GM19023 (cell line): ENCODE measurements around the gene LHPP.

ENCODE experiments used
- ATAC-seq: cut with Tn5 transposase; IDR thresholded peaks from one replicate; pipeline ENCODE4 v1.9.1; 2021; ENCODE audit warnings: mild to moderate bottlenecking, moderate library complexity; ENCODE audit not compliant: unreplicated experiment

LHPP gene

DNA sequence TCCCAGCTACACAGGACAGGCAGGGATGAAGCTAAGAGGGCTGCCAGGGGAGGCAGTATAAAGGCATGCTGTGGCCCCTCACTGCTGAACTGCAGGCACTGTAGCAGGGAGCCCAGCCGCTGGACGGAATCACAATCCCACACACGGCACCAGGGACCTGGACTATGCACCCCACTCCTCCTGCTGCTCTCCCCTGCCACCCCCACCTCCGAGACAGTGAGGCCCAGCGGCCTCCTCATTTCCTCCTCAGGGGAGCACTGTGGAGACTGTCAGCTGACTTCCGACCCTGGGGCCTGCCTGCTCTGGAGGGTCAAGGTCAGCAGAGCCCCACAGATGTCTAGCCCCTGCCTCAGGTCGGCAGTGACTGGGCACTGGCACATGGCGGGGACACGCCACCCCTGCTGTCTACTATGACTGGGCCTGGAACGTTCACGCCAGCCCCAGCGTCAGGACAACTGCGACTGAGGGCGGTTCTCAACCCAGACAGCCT lies 189.8 kb downstream of the LHPP start:
- ATAC-seq, result no peak

DNA sequence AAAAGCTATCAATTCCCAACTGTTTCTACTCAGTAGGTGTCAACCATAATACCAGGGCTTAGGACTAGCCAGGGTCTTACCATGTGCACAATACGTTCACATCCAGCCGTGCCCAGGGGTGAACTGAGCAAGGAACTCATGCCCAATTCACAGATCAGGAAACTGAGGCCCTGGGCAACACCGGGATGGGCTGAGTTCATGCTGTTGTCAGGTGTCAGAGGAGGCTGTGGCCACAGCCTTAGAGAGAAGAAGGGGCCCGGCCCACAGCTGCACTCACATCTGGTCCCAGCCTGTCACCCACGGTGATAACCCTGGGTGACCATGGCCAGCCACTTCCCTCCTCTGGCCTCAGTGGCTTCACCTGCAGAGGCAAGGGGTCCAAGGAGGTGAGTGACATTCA lies 190.6 kb downstream of the LHPP start:
- no peak for ATAC-seq

DNA sequence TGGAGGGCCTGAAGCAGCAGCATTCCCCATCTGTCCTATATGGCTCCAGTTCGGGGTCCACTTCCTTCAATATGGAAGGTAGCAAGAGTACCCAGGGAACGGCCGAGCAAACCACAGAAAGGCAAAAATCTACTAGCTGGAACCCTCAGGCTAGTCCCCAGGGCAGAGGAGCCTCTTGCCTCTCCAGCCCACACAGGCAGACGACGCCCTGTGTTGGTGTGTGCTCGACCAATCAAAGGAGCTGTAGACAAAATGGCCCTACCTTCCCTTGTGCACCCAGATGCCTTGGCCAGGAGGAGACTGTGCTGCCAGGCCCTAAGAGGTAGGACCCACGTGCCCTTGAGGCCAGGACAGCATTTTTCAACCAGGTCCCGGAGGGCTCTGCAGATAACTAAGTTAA lies 191.1 kb downstream of the LHPP start:
- ATAC-seq, result no peak

DNA sequence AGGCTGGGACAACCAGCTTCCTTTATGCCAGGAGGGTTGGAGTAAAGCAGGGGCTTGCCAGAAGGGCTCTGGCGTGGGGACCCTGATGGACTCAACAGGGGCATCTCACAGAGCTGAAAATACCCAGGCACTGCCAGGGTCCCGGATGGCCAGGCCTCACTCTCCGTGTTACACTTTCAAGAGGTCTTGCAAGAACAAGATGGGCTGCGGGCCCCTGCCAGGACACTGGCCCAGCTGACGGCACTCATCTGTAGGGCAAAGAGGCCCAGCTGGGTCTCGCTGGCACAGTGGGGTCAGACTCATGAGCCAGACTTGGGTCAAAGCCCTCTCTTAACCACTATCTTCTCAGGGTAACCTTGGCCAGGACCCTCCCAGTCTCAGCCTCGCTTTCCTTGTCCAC lies 191.7 kb downstream of the LHPP start:
- ATAC-seq, result no peak

DNA sequence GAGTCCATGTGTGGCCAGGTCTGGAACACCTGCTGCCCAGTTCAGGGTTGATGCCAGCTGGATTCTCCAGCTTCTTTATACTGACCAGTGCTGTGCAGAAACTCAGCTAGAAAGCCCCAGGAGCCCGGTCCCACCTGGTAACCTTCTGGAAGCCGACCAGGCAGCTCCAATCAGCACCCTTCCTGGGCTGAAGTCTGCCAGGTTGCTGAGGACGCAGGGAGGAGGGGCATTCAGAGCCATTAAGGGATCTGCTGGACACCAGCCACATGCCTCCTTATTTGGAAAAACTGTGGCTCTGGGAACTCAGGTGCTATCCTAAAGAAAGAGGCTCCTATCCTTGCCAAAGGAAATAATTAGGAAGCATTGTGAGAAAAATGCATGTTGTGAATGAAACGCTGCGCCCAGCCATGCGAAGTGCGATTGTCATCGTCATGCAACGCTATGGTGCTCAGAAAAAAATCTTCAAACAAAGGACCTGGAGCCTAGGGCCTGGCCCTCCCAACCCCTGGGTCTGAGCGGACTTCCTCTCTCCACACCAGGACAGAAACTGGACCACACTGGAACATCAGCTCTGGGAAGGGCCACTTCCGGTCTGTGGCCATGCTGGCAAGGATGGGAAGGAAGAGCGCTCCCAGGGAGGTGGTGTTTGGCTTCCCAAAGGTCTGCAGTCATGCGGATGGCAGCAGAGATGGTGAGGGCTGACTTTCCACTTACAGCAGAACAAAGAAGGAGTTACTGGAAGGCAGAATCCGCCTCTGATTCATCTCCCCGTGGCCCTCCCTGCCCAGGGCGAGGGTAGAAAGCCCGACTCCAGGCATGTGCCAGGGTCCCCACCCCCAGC lies 192.4 kb downstream of the LHPP start:
- no peak for ATAC-seq

DNA sequence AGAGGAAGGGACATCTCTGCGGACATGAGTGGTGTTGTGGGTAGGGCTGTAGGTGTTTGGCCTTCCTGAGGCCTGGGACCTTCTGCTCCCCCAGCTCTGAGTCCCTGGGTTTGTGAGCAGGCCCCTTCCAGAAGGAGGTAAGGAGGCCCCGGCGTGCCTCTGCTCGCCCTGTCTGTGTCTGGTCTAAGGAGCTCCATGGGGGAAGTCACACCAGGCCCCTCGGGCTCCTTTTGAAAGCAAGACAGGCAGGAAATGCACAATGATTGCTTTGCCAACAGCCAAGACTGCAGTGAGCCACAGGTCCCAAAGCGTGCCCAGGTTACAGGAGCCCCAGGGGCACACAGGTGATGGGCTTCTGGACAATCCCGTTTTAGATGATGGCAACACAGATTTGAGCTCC lies 193.1 kb downstream of the LHPP start:
- no peak for ATAC-seq

DNA sequence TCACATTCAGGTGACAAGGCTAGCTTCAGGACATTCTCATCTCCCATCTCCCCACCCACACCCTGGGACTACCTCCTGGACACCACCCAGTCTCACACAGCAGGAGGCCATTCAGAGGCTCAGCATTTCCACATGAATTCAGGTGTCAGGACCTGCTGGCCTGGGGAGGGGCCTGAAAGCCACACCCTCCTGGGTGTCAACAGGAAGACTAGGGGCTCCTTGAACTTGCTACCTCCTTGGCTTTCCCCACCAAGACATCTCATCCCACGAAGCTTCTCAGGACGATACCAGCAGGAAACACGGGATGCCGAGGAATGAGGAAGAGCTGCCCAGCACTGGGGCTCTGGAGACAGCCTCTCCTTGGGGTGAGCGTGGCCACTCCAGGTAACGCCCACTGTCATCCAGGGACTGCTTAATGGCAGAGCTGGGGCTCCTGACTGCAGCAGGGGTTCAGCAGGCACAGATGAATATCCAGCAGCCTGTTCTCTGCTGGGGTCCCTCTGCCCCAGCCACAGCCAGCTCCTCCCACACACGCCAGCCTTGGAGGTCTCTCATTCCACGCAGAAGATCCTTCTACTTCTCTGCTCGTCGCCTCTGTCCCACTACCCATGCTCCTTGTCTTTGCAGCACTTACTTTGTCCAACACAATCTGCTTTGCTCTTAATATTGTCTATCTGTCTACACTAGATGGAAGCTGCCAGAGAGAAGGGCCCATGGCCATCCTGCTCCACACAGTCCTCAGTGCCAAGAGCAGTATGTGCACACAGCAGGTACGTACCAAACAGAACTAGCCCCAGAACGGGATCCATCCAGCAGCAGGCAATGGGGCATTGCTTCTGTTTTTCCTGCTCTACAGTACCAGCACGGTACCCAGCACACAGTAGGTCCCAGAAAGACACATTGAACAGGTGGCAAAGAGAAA lies 193.8 kb downstream of the LHPP start:
- no peak for ATAC-seq

DNA sequence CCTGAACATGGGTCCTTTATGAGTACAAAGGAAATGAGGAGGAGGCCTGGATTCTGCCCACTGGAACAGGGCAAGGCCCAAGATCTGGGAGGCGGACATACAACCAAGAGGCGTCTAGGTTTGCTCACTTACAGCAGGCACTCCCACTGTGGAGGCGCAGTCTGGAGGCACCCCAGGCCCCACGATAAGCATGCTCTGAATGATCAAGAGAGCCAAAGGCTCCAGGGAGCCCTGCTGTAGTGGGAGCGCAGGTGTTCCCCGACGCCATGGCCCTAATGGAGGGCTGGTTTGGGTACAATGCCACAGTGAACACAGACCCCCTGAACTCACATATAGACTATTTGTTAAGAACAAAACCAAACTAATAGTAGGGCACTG lies 194.5 kb downstream of the LHPP start:
- ATAC-seq, result no peak

DNA sequence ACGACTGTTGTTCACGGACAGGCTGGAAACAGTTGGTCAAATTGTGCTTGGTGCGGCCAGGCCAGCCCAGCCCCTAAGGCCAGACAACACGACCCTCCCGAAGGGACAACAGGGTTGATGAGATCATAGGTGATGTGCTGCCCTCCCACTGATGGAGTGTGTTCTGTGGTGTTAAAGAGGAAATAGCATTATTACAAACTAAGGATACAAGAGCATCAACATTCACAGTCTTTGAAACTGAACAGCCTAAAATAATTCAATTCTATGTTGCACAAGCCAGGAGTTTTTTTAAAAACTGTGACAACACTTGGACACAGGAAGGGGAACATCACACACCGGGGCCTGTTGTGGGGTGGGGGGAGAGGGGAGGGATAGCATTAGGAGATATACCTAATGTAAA lies 194.9 kb downstream of the LHPP start:
- ATAC-seq, result no peak

DNA sequence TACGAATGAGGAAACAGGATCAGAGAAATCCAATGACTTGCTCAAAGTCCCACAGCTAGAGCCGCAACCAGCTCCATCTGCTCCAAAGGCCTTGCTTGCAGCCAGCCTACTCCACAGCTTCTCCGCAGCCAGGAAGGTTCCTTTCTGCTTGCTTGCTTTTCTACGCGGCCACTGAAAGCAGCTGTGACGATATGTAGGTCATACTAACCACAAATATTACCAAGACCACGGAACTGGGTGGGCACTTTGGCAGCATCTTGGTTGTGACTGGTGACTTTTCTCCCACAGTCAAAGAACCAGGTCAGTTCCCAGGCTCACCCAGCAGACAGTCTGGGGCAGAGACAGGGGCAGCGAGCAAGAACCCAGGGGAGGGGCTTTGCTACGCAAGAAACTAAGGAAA lies 196.2 kb downstream of the LHPP start:
- ATAC-seq, result no peak

DNA sequence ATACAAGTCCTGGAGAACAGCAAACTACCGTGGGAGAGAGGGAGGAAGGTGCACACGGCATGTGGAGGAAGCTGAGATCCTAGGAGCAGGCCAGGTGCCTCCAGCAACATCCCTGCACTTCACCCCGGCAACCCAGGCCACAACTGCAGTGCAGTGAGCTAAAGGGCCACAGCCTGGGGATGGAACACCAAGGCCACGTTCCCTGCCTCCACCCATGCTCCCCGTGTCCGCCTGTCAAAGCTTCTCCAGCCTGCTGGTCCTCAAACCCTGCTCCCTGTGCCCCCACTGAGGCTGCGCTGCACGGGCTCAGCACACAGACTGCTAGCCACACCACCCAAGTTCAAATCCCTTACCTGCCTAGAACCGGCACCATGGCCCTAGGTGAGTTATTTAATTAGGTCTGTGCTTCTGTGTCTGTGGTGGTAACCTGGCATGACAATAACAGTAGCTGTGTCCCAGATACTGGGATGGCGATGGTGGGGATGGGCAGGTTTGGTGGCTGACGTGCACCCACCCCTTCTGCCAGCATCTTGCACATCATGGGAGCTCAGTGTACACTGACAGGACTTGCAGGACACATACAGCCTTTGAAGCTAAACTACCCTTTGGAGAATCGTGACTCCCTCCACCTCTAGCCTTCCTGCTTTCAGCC lies 197.1 kb downstream of the LHPP start:
- no peak for ATAC-seq

DNA sequence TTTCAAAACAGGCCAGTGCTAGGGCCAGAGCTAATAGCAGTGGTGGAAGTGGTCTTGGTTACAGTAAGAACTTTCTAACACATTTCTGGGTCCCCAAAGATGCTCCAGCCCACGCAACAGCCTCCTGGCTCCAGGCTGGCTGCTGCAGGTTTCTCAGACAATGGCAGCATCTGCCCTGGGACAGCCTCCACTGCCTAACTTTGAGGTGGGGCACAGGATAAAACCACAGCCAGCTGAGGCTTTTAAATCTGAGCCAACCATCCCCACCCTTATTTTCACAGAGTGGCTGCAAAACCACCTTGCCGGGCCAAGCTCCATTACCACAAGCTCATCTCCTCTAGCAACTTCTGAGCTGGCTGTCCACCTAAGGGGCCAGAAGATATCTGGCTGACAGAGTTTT lies 197.8 kb downstream of the LHPP start:
- no peak for ATAC-seq

DNA sequence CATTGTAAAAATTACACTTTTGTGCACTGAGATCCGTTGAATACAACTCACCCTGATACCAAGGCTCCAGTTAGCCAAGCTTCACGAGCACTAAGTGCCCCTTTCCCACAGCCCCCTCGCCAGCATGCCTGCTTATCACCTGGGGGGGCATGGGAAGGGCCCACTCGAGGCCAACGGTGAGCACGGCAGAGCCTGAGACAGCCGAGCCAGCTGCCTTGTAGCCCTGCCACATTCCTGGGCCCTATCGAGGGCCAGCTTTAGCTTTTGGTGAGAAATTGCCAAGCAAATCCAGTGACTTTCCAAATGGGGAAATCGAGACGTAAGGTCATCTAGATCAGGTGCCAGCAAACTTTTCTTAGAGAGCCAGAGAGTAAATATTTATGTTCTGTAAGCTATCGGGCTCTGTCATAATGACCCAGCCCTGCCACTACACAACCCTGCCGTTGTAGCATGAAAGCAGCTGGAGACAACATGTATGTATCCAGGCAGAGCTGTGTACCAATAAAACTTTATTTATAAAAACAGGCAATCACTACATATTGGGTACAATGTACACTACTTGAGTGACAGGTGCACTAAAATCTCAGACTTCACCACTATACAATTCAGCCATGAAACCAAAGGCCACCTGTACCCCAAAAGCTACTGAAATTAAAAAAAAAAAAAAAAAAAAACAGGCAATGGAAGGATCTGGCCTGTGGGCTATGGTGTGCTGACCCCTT lies 198.9 kb downstream of the LHPP start:
- no peak for ATAC-seq

DNA sequence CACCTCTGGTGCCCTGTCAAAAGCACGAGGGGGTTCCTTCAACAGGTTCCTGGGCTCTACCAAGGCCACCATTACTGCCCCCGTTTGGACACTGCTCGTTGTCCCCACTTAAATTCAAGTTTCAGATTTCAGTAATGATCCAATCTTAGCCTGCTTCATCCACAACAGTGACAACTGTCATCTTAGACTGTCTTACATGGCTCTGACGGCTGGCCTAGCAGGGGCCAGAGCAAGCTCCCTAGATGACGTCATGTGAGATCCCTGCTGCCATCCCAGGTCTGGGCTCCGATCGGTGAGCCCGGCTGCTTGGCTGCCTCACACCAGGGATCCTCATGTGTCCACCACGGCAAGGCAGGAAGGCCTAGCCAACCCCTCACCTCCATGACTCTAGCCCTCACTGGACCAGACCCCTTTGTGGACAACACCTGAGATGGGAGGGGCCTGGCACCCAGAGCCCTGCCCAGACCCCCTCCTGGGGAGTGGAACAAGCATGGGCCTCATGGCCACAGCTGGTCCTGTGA lies 200.1 kb downstream of the LHPP start:
- no peak for ATAC-seq

DNA sequence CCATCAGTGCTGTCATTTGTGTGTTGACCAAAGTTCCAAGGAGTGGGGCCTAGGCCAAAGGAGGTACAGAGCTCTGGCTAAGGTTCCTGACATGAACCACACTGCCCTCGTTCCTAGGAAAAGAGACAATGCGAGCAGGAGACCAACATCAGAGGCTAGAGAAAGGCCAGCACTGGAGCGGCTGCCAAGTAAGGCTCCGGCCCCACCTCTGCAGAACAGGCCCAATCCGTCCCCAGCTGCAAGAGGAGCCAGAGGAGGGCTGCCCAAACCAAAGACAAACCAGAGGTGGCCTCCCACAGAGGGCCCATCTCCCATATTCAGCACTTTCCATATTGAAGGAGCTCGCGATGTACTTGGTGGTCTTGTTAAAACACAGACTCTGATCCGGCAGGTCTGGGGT lies 201.6 kb downstream of the LHPP start:
- no peak for ATAC-seq
